Measurements from ENCODE around the gene ZBED2. TPM values are rescaled to one million over a fixed set of nuclear protein-coding genes. Genes with fewer than 3 reads are reported as not detected.

ZBED2 gene
- polyA plus RNA-seq, 1 donor (not counting 4 experiments of a cell fraction or from before 2014, with no cell fraction given) = 120 TPM

GRCh38 chr3:111592143-111592542 lies 3.0 kb downstream of the ZBED2 start:
- peaks cover 1% of the 10 kb centered on the region for H3K9me3 ChIP-seq (ENCODE audit: control insufficient read depth, low read depth, low read length)
- H4K20me1 ChIP-seq (ENCODE audit: control insufficient read depth, extremely low read depth, insufficient read depth, low read length) = no peaks in the 10 kb centered on the region
- peaks cover 36% of the 10 kb centered on the region for H3K4me1 ChIP-seq (ENCODE audit: control insufficient read depth, extremely low read depth, insufficient read depth, low read length)
- H3K9me1 ChIP-seq (ENCODE audit: control insufficient read depth, extremely low read depth, insufficient read depth, low read length) = no peaks in the 10 kb centered on the region
- peak; percentile 39 for FAIRE-seq
- no peak overlapping the region for H2AFZ ChIP-seq (ENCODE audit: control insufficient read depth, low read length)
- DNase-seq (ENCODE audit: low read depth, low spot score) = no peak
- H3K4me2 ChIP-seq (ENCODE audit: control insufficient read depth, extremely low read depth, insufficient read depth, low read depth, low read length) = peak overlapping the region; percentile 83
- H3K27ac ChIP-seq (ENCODE audit: control insufficient read depth, insufficient read depth, low read length) = peak overlapping the region; percentile 94
- peak overlapping the region; percentile 59 to 96 (median 89) for H3K4me3 ChIP-seq (ENCODE audit: control insufficient read depth in 2 of 3, extremely low read depth in 1 of 3, insufficient read depth in 2 of 3, low read depth in 1 of 3, low read length in 3 of 3)
- dilution Hi-C loops (cut with MboI; ENCODE audit: extremely low pct_ligation_motif_present, low sequenced_read_pairs) = loop anchor here (25.0 kb wide), 1 partner anchor 95 kb away; no protein-coding TSS in a partner anchor
- H3K36me3 ChIP-seq (ENCODE audit: control insufficient read depth in 2 of 2, extremely low read depth in 1 of 2, insufficient read depth in 2 of 2, low read length in 2 of 2) = peaks cover 3 to 19% of the 10 kb centered on the region in 2 experiments
- H3K27me3 ChIP-seq (ENCODE audit: control insufficient read depth, extremely low read depth, insufficient read depth, low read length) = no peaks in the 10 kb centered on the region
- H3K9ac ChIP-seq (ENCODE audit: control insufficient read depth, extremely low read depth, insufficient read depth, low read length) = peak overlapping the region; percentile 92
- TF ChIP-seq, protein P1, sequence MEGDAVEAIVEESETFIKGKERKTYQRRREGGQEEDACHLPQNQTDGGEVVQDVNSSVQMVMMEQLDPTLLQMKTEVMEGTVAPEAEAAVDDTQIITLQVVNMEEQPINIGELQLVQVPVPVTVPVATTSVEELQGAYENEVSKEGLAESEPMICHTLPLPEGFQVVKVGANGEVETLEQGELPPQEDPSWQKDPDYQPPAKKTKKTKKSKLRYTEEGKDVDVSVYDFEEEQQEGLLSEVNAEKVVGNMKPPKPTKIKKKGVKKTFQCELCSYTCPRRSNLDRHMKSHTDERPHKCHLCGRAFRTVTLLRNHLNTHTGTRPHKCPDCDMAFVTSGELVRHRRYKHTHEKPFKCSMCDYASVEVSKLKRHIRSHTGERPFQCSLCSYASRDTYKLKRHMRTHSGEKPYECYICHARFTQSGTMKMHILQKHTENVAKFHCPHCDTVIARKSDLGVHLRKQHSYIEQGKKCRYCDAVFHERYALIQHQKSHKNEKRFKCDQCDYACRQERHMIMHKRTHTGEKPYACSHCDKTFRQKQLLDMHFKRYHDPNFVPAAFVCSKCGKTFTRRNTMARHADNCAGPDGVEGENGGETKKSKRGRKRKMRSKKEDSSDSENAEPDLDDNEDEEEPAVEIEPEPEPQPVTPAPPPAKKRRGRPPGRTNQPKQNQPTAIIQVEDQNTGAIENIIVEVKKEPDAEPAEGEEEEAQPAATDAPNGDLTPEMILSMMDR (optimal IDR thresholded peaks at IDR 0.05 in 1 of 3, IDR thresholded peaks at IDR 0.05 in 1 of 3, conservative IDR thresholded peaks at IDR 0.05 in 1 of 3; ENCODE audit: extremely low read depth in 1 of 3, insufficient read depth in 2 of 3, low read length in 3 of 3) = no peak
- no peak for TF ChIP-seq EZH2 (IDR thresholded peaks at IDR 0.05; ENCODE audit: low read length)
- H3K79me2 ChIP-seq (ENCODE audit: control insufficient read depth, insufficient read depth, low read length) = peaks cover 42% of the 10 kb centered on the region

DNA sequence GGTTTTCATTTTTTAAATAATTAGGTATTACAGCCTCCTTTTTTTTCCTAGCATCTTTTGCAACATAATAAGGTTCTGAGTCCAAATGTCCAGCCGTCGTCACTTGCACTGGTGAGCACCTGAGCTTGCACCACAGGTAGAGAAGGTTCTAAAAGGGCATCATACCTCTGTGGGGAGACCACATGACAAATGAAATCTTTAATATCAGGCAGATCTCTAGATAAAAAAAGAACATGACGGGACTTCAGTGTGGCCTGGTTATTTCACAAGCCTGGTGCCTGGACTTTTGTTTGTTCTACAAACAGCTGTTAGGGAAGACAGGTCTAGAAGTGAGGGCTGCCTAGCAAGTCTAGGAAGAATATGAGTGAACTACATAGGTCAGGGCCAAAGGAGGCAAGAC lies 3.6 kb downstream of the ZBED2 start:
- peaks cover 42% of the 10 kb centered on the region for H3K79me2 ChIP-seq (ENCODE audit: control insufficient read depth, insufficient read depth, low read length)
- H3K9me3 ChIP-seq (ENCODE audit: control insufficient read depth, low read depth, low read length) = peaks cover 1% of the 10 kb centered on the region
- H3K27me3 ChIP-seq (ENCODE audit: control insufficient read depth, extremely low read depth, insufficient read depth, low read length) = no peaks in the 10 kb centered on the region
- dilution Hi-C loops (cut with MboI; ENCODE audit: extremely low pct_ligation_motif_present, low sequenced_read_pairs) = loop anchor here (25.0 kb wide), 1 partner anchor 96 kb away; no protein-coding TSS in a partner anchor
- DNase-seq (ENCODE audit: low read depth, low spot score) (no peak), FAIRE-seq (no peak)
- H3K4me2 ChIP-seq (ENCODE audit: control insufficient read depth, extremely low read depth, insufficient read depth, low read depth, low read length) = peak overlapping the region; percentile 83
- TF ChIP-seq, protein P1 (optimal IDR thresholded peaks at IDR 0.05 in 1 of 3, IDR thresholded peaks at IDR 0.05 in 1 of 3, conservative IDR thresholded peaks at IDR 0.05 in 1 of 3; ENCODE audit: extremely low read depth in 1 of 3, insufficient read depth in 2 of 3, low read length in 3 of 3) = no peak
- no peak for TF ChIP-seq EZH2 (IDR thresholded peaks at IDR 0.05; ENCODE audit: low read length)
- peaks cover 3 to 19% of the 10 kb centered on the region in 2 experiments for H3K36me3 ChIP-seq (ENCODE audit: control insufficient read depth in 2 of 2, extremely low read depth in 1 of 2, insufficient read depth in 2 of 2, low read length in 2 of 2)
- no peaks in the 10 kb centered on the region for H4K20me1 ChIP-seq (ENCODE audit: control insufficient read depth, extremely low read depth, insufficient read depth, low read length)
- H3K4me3 ChIP-seq (ENCODE audit: control insufficient read depth in 2 of 3, extremely low read depth in 1 of 3, insufficient read depth in 2 of 3, low read depth in 1 of 3, low read length in 3 of 3) = peak overlapping the region; percentile 59 to 96 (median 89)
- peak overlapping the region; percentile 94 for H3K27ac ChIP-seq (ENCODE audit: control insufficient read depth, insufficient read depth, low read length)
- H3K9me1 ChIP-seq (ENCODE audit: control insufficient read depth, extremely low read depth, insufficient read depth, low read length) = no peaks in the 10 kb centered on the region
- H3K4me1 ChIP-seq (ENCODE audit: control insufficient read depth, extremely low read depth, insufficient read depth, low read length) = peaks cover 36% of the 10 kb centered on the region
- no peak overlapping the region for H2AFZ ChIP-seq (ENCODE audit: control insufficient read depth, low read length)
- H3K9ac ChIP-seq (ENCODE audit: control insufficient read depth, extremely low read depth, insufficient read depth, low read length) = peak overlapping the region; percentile 92

All from keratinocyte (primary cell).